Measurements from ENCODE around the gene LINC00237.

- TF ChIP-seq CTCF (IDR thresholded peaks at IDR 0.05) (no peak), POLR2A (IDR thresholded peaks at IDR 0.05) (no peak), POLR2AphosphoS5 (IDR thresholded peaks at IDR 0.05) (no peak), EP300 (IDR thresholded peaks at IDR 0.05) (no peak)
Observed at GRCh38 chr20:21092806-21093205, 13.4 kb downstream of the LINC00237 start.
